Prostate gland (tissue), 2 donors: ENCODE measurements around the gene OR2AG2. TPM values are rescaled to one million over a fixed set of nuclear protein-coding genes. Genes with fewer than 3 reads are reported as not detected.

Experiments used
- DNase-seq: peaks from one replicate; pipeline ENCODE4 v3.0.0-alpha.2; 2019; ENCODE audit warnings: low spot score
- H3K27ac ChIP-seq, 2 donors: fragments of 200-600 bp; sonication (generic); 2 replicates each; pipeline ENCODE4 v1.5.1; 2017 to 2019
- H3K27me3 ChIP-seq: fragments of 200-600 bp; sonication (generic); replicated peaks from 2 replicates; pipeline ENCODE4 v1.5.1; 2019; ENCODE audit not compliant: insufficient read depth
- H3K36me3 ChIP-seq, 2 donors: fragments of 200-600 bp; sonication (generic); 1 replicate in 1 of 2; 2 replicates in 1 of 2; pipeline versions ENCODE4 v1.5.1 to v1.8.1; 2017 to 2019
- H3K4me1 ChIP-seq: fragments of 200-600 bp; sonication (generic); replicated peaks from 2 replicates; pipeline ENCODE4 v1.5.1; 2019
- H3K4me3 ChIP-seq, 2 donors: fragments of 200-600 bp; sonication (generic); 2 replicates each; pipeline ENCODE4 v1.5.1; 2017 to 2019
- H3K9me3 ChIP-seq: fragments of 200-600 bp; sonication (generic); 2 replicates; pipeline ENCODE4 v1.5.1; 2017
- CTCF ChIP-seq, 4 experiments: fragments of 200-600 bp in 2 of 4; fragments of 450-650 bp in 2 of 4; sonication (generic) in 2 of 4; IDR thresholded peaks; 1 replicate in 3 of 4; 2 replicates in 1 of 4; pipeline ENCODE4 v1.5.1; 2016 to 2019; ENCODE audit warnings: antibody characterized with exemption in 4 of 4, mild to moderate bottlenecking in 2 of 4, moderate library complexity in 2 of 4
- POLR2A ChIP-seq: fragments of 450-650 bp; IDR thresholded peaks from one replicate; pipeline ENCODE4 v1.6.1; 2016; ENCODE audit warnings: antibody characterized with exemption, mild to moderate bottlenecking
- POLR2AphosphoS5 ChIP-seq: sonication (generic); formaldehyde crosslinking; IDR thresholded peaks from one replicate; pipeline ENCODE4 v1.6.1; 2017; ENCODE audit warnings: antibody characterized with exemption
- WGBS: methylation state at CpG from one replicate; pipeline ENCODE4 v1.1.5; 2018; 5-methylcytosine and 5-hydroxymethylcytosine counted together
- intact Hi-C: fragments of 100-400 bp; cut with DNase I; formaldehyde crosslinking; loops from one replicate; pipeline ENCODE4 v1.14.2; 2022
- total RNA-seq, 2 donors: library from RNA; depleted of rRNA; stranded (reverse); fragments of >200 nt; gene quantifications; one replicate each; pipeline ENCODE4 v1.1.0, GENCODE V29; 2016

The OR2AG2 gene
- total RNA-seq, 2 donors from 2014 or later: 0.55 to 0.91 TPM

- TF ChIP-seq POLR2A (no peak), CTCF (IDR thresholded peaks at IDR 0.05) (no peak), POLR2AphosphoS5 (no peak)
- 85% methylated on average over 3 of the region's 3 CpGs for WGBS
- Histone ChIP-seq H3K9me3 (no peaks in the 10 kb centered on the region), H3K27me3 (no peaks in the 10 kb centered on the region), H3K27ac (no peak overlapping the region), H3K36me3 (no peaks in the 10 kb centered on the region), H3K4me1 (no peaks in the 10 kb centered on the region), H3K4me3 (no peak overlapping the region)
- DNase-seq: no peak
- intact Hi-C loops: no loop called here
Observed at GRCh38 chr11:6717426-6717825, 54.4 kb downstream of the OR2AG2 start.

Other genes starting within 250 kb of the OR2AG2 start
- 10 to 100 TPM; 16.4 to 16.6 TPM for gene RRP8, start 168.4 kb downstream of the OR2AG2 start, total RNA-seq
- gene ILK, start 168.2 kb downstream of the OR2AG2 start, total RNA-seq: 100 to 1,000 TPM; 172 to 195 TPM
- gene TAF10, start 159.8 kb downstream of the OR2AG2 start, total RNA-seq: 100 to 1,000 TPM; 130 to 193 TPM
- 100 to 1,000 TPM in 1 of 2 donors, 10 to 100 TPM in 1; 94.6 to 147 TPM for gene TPP1, start 152.6 kb downstream of the OR2AG2 start, total RNA-seq
- gene DCHS1, start 116.2 kb downstream of the OR2AG2 start, total RNA-seq: 10 to 100 TPM; 11.2 to 17.4 TPM
- gene MRPL17, start 88.6 kb downstream of the OR2AG2 start, total RNA-seq: 10 to 100 TPM; 18.3 to 44.6 TPM
- gene OR2AG1, start 11.0 kb upstream of the OR2AG2 start, total RNA-seq: not detected
- under 1 TPM in 1 of 2 donors, not detected in 1; 0.57 TPM for gene OR6A2, start 27.7 kb upstream of the OR2AG2 start, total RNA-seq
- gene OR10A5, start 73.7 kb upstream of the OR2AG2 start, total RNA-seq: not detected
- not detected for gene OR10A2, start 91.1 kb upstream of the OR2AG2 start, total RNA-seq
- not detected for gene OR10A4, start 104.6 kb upstream of the OR2AG2 start, total RNA-seq
- 1 to 10 TPM in 1 of 2 donors, not detected in 1; 1.2 TPM for gene OR2D2, start 120.5 kb upstream of the OR2AG2 start, total RNA-seq
- gene OR2D3, start 149.0 kb upstream of the OR2AG2 start, total RNA-seq: not detected
- gene ZNF215, start 154.4 kb upstream of the OR2AG2 start, total RNA-seq: 1 to 10 TPM; 2.5 to 2.6 TPM
- 1 to 10 TPM; 3.1 to 3.6 TPM for gene ZNF214, start 248.4 kb upstream of the OR2AG2 start, total RNA-seq
- 1 to 10 TPM in 1 of 2 donors, under 1 TPM in 1; 0.27 to 1.1 TPM for gene NLRP14, start 248.5 kb upstream of the OR2AG2 start, total RNA-seq